ENCODE measurements around the gene PIGT.

GRCh38 chr20:45405571-45406259, 10.2 kb upstream of the PIGT start:
- no peak for TF ChIP-seq CTCF (IDR thresholded peaks at IDR 0.05)
- no peak for TF ChIP-seq EP300 (IDR thresholded peaks at IDR 0.05)
- TF ChIP-seq POLR2A (IDR thresholded peaks at IDR 0.05): no peak
